ENCODE measurements around the gene TSPAN14.
"Not testable (repeated sequence)": the region's sequence is repeated elsewhere in the genome, so short reads cannot be mapped to it uniquely, and the experiment has no call there.

The TSPAN14 gene

GRCh38 chr10:80542053-80542452 is 87.9 kb downstream of the TSPAN14 start:
- Histone ChIP-seq H3K4me3 (ENCODE audit: low read length) (no peak overlapping the region), H3K27ac (ENCODE audit: low read length) (no peak overlapping the region), H3K4me2 (ENCODE audit: low read depth, low read length) (no peak overlapping the region), H3K9ac (ENCODE audit: low read length) (no peak overlapping the region), H3F3A (ENCODE audit: insufficient read depth, low read length) (no peaks in the 10 kb centered on the region), H3K79me2 (ENCODE audit: low read length) (no peaks in the 10 kb centered on the region), H3K27me3 (replicated peaks; ENCODE audit: insufficient read depth, low read length) (no peaks in the 10 kb centered on the region), H3K4me1 (ENCODE audit: low read length) (no peaks in the 10 kb centered on the region), H2AFZ (ENCODE audit: low read length) (no peak overlapping the region), H3K9me2 (replicated peaks; ENCODE audit: insufficient read depth, low read length) (no peaks in the 10 kb centered on the region), H3K9me3 (replicated peaks; ENCODE audit: insufficient read depth, low read length) (no peaks in the 10 kb centered on the region), H4K20me1 (ENCODE audit: insufficient read depth, low read length) (no peaks in the 10 kb centered on the region), H3K36me3 (replicated peaks; ENCODE audit: insufficient read depth, low read length) (no peaks in the 10 kb centered on the region)
- no peak for TF ChIP-seq EZH2phosphoT487 (IDR thresholded peaks at IDR 0.05; ENCODE audit: low read length)
- TF ChIP-seq EZH2 (optimal IDR thresholded peaks at IDR 0.05; ENCODE audit: low read depth, low read length): no peak
- TF ChIP-seq, protein P1, sequence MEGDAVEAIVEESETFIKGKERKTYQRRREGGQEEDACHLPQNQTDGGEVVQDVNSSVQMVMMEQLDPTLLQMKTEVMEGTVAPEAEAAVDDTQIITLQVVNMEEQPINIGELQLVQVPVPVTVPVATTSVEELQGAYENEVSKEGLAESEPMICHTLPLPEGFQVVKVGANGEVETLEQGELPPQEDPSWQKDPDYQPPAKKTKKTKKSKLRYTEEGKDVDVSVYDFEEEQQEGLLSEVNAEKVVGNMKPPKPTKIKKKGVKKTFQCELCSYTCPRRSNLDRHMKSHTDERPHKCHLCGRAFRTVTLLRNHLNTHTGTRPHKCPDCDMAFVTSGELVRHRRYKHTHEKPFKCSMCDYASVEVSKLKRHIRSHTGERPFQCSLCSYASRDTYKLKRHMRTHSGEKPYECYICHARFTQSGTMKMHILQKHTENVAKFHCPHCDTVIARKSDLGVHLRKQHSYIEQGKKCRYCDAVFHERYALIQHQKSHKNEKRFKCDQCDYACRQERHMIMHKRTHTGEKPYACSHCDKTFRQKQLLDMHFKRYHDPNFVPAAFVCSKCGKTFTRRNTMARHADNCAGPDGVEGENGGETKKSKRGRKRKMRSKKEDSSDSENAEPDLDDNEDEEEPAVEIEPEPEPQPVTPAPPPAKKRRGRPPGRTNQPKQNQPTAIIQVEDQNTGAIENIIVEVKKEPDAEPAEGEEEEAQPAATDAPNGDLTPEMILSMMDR (IDR thresholded peaks at IDR 0.05; ENCODE audit: low read length): no peak
- DNase-seq: no peak

DNA sequence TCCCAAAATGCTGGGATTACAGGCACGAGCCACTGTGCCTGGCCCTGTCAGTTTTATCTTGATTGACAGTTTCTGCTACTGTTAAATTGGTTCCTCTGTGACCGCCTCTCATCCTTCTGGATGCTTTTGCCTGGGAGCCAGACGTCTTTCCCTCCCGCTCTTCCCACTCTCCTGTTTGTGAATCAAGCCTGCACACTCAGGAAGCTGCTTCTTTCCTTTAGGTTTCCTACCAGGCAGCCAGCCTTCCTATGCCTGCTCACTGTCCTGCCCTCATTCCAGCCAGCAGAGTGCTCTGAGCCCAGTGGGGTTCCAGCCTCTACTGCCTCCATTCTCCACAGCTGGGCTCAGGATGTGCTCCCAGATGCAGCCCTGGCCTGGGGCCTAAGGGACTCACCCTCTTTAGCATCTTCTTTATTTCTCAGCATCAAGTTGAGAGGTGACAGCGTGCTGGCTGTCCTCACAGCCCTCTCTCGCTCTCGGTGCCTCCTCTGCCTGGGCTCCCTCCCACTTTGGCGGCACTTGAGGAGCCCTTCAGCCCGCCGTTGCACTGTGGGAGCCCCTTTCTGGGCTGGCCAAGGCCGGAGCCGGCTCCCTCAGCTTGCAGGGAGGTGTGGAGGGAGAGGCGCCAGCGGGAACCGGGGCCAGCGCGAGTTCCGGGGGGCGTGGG is 88.7 kb downstream of the TSPAN14 start:
- no peak overlapping the region for H3K27ac ChIP-seq (ENCODE audit: low read length)
- H3K4me2 ChIP-seq (ENCODE audit: low read depth, low read length): no peak overlapping the region
- no peak overlapping the region for H3K4me3 ChIP-seq (ENCODE audit: low read length)
- H3K36me3 ChIP-seq (replicated peaks; ENCODE audit: insufficient read depth, low read length): no peaks in the 10 kb centered on the region
- no peaks in the 10 kb centered on the region for H3K79me2 ChIP-seq (ENCODE audit: low read length)
- no peaks in the 10 kb centered on the region for H3K4me1 ChIP-seq (ENCODE audit: low read length)
- no peaks in the 10 kb centered on the region for H3F3A ChIP-seq (ENCODE audit: insufficient read depth, low read length)
- DNase-seq: no peak
- no peak overlapping the region for H3K9ac ChIP-seq (ENCODE audit: low read length)
- no peaks in the 10 kb centered on the region for H4K20me1 ChIP-seq (ENCODE audit: insufficient read depth, low read length)
- no peaks in the 10 kb centered on the region for H3K9me3 ChIP-seq (replicated peaks; ENCODE audit: insufficient read depth, low read length)
- H2AFZ ChIP-seq (ENCODE audit: low read length): no peak overlapping the region
- no peak for TF ChIP-seq EZH2phosphoT487 (IDR thresholded peaks at IDR 0.05; ENCODE audit: low read length)
- H3K9me2 ChIP-seq (replicated peaks; ENCODE audit: insufficient read depth, low read length): no peaks in the 10 kb centered on the region
- H3K27me3 ChIP-seq (replicated peaks; ENCODE audit: insufficient read depth, low read length): no peaks in the 10 kb centered on the region

- not testable (repeated sequence) for H3K9ac ChIP-seq (ENCODE audit: low read length); H3K9me3 ChIP-seq (replicated peaks; ENCODE audit: insufficient read depth, low read length); H2AFZ ChIP-seq (ENCODE audit: low read length); H3K4me2 ChIP-seq (ENCODE audit: low read depth, low read length); H3K79me2 ChIP-seq (ENCODE audit: low read length); DNase-seq; H3K27me3 ChIP-seq (replicated peaks; ENCODE audit: insufficient read depth, low read length); H3K36me3 ChIP-seq (replicated peaks; ENCODE audit: insufficient read depth, low read length); H3K27ac ChIP-seq (ENCODE audit: low read length); H3K9me2 ChIP-seq (replicated peaks; ENCODE audit: insufficient read depth, low read length); H3K4me3 ChIP-seq (ENCODE audit: low read length); H3K4me1 ChIP-seq (ENCODE audit: low read length); H3F3A ChIP-seq (ENCODE audit: insufficient read depth, low read length); H4K20me1 ChIP-seq (ENCODE audit: insufficient read depth, low read length)
Measured at GRCh38 chr10:80543319-80543672, 89.2 kb downstream of the TSPAN14 start.

- DNase-seq: no peak
- Histone ChIP-seq H3K4me2 (ENCODE audit: low read depth, low read length) (no peak overlapping the region), H3K9me2 (replicated peaks; ENCODE audit: insufficient read depth, low read length) (no peaks in the 10 kb centered on the region), H2AFZ (ENCODE audit: low read length) (no peak overlapping the region), H3K36me3 (replicated peaks; ENCODE audit: insufficient read depth, low read length) (no peaks in the 10 kb centered on the region), H3K9ac (ENCODE audit: low read length) (no peak overlapping the region), H3F3A (ENCODE audit: insufficient read depth, low read length) (no peaks in the 10 kb centered on the region), H3K9me3 (replicated peaks; ENCODE audit: insufficient read depth, low read length) (no peaks in the 10 kb centered on the region), H3K27me3 (replicated peaks; ENCODE audit: insufficient read depth, low read length) (no peaks in the 10 kb centered on the region), H3K27ac (ENCODE audit: low read length) (no peak overlapping the region), H4K20me1 (ENCODE audit: insufficient read depth, low read length) (no peaks in the 10 kb centered on the region), H3K4me3 (ENCODE audit: low read length) (no peak overlapping the region), H3K4me1 (ENCODE audit: low read length) (no peaks in the 10 kb centered on the region), H3K79me2 (ENCODE audit: low read length) (no peaks in the 10 kb centered on the region)
- TF ChIP-seq, protein P1 (IDR thresholded peaks at IDR 0.05; ENCODE audit: low read length): no peak
- TF ChIP-seq EZH2phosphoT487 (IDR thresholded peaks at IDR 0.05; ENCODE audit: low read length) (no peak), EZH2 (optimal IDR thresholded peaks at IDR 0.05; ENCODE audit: low read depth, low read length) (no peak)
Measured at GRCh38 chr10:80544316-80544953, 90.3 kb downstream of the TSPAN14 start.

Data from MM.1S (cell line).